Activated CD4-positive, alpha-beta memory T cell treated with anti-CD3 and anti-CD28 coated beads, Interleukin-2, amount 10 ng/mL, durations not matched to agents 7 days and 5 days (primary cell): ENCODE measurements around the gene KLHL3. TPM values are rescaled to one million over a fixed set of nuclear protein-coding genes. Genes with fewer than 3 reads are reported as not detected.

ENCODE experiments used
- total RNA-seq, 2 experiments: library from RNA; stranded (reverse); gene quantifications; one replicate each; pipeline ENCODE4 v1.2.3, GENCODE V29; 2021

The KLHL3 gene
- total RNA-seq, 2 experiments from 2014 or later = 2.8 to 3.6 TPM

Other genes starting within 250 kb of the KLHL3 start
- under 1 TPM; 0.73 to 0.86 TPM for gene SPOCK1, start 236.8 kb downstream of the KLHL3 start, total RNA-seq
- 10 to 100 TPM; 24.0 to 24.6 TPM for gene HNRNPA0, start 18.3 kb upstream of the KLHL3 start, total RNA-seq
- gene MYOT, start 131.8 kb upstream of the KLHL3 start, total RNA-seq = not detected
- under 1 TPM in 1 of 2 experiments, not detected in 1; 0.30 TPM for gene PKD2L2, start 153.4 kb upstream of the KLHL3 start, total RNA-seq